ENCODE measurements around the gene SMG5.

The SMG5 gene

DNA sequence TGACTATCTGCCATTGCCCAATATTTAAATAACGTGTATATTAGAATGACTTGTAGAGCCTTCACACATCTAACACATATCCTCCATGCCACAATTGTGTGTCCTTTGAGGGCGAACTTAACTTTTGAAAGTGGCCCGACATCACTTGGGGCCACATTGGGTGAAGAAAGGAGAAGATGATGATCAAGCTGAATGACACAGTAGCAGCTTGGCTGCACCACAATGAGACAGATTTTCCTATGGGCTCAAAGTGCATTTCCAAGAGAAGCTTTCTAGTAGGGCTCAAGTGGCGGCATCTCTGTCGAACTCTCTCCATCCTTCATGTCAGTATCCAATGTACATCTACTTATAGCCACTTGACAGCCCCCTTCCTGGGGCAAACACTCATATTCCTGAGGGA, 44.4 kb downstream of the SMG5 start:
- no CpG with 5 or more reads among the region's 5 CpGs for WGBS, 2 donors (ENCODE audit: extremely low coverage in 2 of 2, insufficient read length in 2 of 2, insufficient replicate concordance in 1 of 2)

DNA sequence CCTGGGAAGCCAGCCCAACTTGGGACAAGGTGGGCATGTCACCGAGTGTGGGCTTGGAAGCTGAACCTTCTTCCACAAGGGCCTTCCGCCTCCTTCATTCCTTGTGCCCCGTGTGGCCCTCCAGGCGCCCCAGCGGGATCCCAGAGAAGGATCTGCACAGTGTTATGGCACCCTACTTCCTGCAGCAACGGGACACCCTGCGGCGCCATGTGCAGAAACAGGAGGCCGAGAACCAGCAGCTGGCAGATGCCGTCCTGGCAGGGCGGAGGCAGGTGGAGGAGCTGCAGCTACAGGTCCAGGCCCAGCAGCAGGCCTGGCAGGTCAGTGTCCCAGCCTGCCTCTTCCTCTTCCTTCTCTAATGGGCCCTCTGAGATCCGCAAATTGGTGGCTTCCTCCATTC, 46.5 kb downstream of the SMG5 start:
- Histone ChIP-seq H3K27me3 (ENCODE audit: control insufficient read depth in 3 of 3, insufficient read depth in 3 of 3, low read depth in 1 of 3, low read length in 3 of 3) (no peaks in the 10 kb centered on the region), H3K23ac (ENCODE audit: low read depth, low read length, poor library complexity) (peak overlapping the region; percentile 55), H3K27ac (replicated peaks; ENCODE audit: low read length) (no peak overlapping the region), H2AK5ac (ENCODE audit: low read depth, low read length) (no peak overlapping the region), H3K79me1 (ENCODE audit: low read depth, low read length) (peaks cover 2% of the 10 kb centered on the region), H2BK120ac (ENCODE audit: low read depth, low read length) (no peak overlapping the region), H4K8ac (ENCODE audit: low read depth, low read length) (no peak overlapping the region), H2AFZ (ENCODE audit: low read length) (no peak overlapping the region), H3K4me2 (ENCODE audit: insufficient read depth, low read length, poor library complexity, severe bottlenecking) (no peak overlapping the region), H3K9me3 (replicated peaks in 1 of 2; ENCODE audit: control insufficient read depth in 2 of 2, insufficient read depth in 1 of 2, low read depth in 1 of 2, low read length in 2 of 2) (peaks cover 0 to 4% of the 10 kb centered on the region in 2 donors), H3K9ac (ENCODE audit: low read depth, low read length, poor library complexity) (no peak overlapping the region), H3K18ac (ENCODE audit: low read length) (peak overlapping the region; percentile 11), H3K4ac (ENCODE audit: low read length) (no peak overlapping the region), H2BK15ac (ENCODE audit: low read length) (no peak overlapping the region), H2BK5ac (ENCODE audit: low read length) (no peak overlapping the region), H4K91ac (ENCODE audit: low read depth, low read length, poor library complexity) (no peak overlapping the region), H3K36me3 (replicated peaks in 1 of 2; ENCODE audit: control insufficient read depth in 2 of 2, insufficient read depth in 2 of 2, low read length in 2 of 2) (peaks cover 37 to 73% of the 10 kb centered on the region in 2 donors), H3K4me1 (ENCODE audit: control insufficient read depth in 2 of 2, insufficient read depth in 1 of 2, low read depth in 1 of 2, low read length in 2 of 2) (no peaks in the 10 kb centered on the region), H2BK12ac (ENCODE audit: low read length) (no peak overlapping the region), H3K14ac (ENCODE audit: low read length) (no peak overlapping the region), H3K4me3 (ENCODE audit: low read length in 2 of 2) (peak overlapping the region in 1 of 2 donors; percentile 41)
- DNase-seq (ENCODE audit: low spot score): no peak
- WGBS, 2 donors (ENCODE audit: extremely low coverage in 2 of 2, insufficient read length in 2 of 2, insufficient replicate concordance in 1 of 2): no CpG with 5 or more reads among the region's 12 CpGs

More for the DNA sequence above, 44.4 kb downstream of the SMG5 start:
- no peak overlapping the region for H3K18ac ChIP-seq (ENCODE audit: low read length)
- H2BK120ac ChIP-seq (ENCODE audit: low read depth, low read length): no peak overlapping the region
- no peak overlapping the region for H3K9ac ChIP-seq (ENCODE audit: low read depth, low read length, poor library complexity)
- peaks cover 2% of the 10 kb centered on the region for H3K79me1 ChIP-seq (ENCODE audit: low read depth, low read length)
- H3K9me3 ChIP-seq (replicated peaks in 1 of 2; ENCODE audit: control insufficient read depth in 2 of 2, insufficient read depth in 1 of 2, low read depth in 1 of 2, low read length in 2 of 2): peaks cover 0 to 4% of the 10 kb centered on the region in 2 donors
- H3K4me2 ChIP-seq (ENCODE audit: insufficient read depth, low read length, poor library complexity, severe bottlenecking): no peak overlapping the region
- no peak overlapping the region for H2BK15ac ChIP-seq (ENCODE audit: low read length)
- H2BK12ac ChIP-seq (ENCODE audit: low read length): no peak overlapping the region
- no peak overlapping the region for H3K14ac ChIP-seq (ENCODE audit: low read length)
- no peaks in the 10 kb centered on the region for H3K27me3 ChIP-seq (ENCODE audit: control insufficient read depth in 3 of 3, insufficient read depth in 3 of 3, low read depth in 1 of 3, low read length in 3 of 3)
- H2AFZ ChIP-seq (ENCODE audit: low read length): no peak overlapping the region
- no peak overlapping the region for H3K4ac ChIP-seq (ENCODE audit: low read length)
- H3K4me3 ChIP-seq (ENCODE audit: low read length in 2 of 2): no peak overlapping the region
- no peak overlapping the region for H2AK5ac ChIP-seq (ENCODE audit: low read depth, low read length)
- no peak overlapping the region for H4K91ac ChIP-seq (ENCODE audit: low read depth, low read length, poor library complexity)
- no peaks in the 10 kb centered on the region for H3K4me1 ChIP-seq (ENCODE audit: control insufficient read depth in 2 of 2, insufficient read depth in 1 of 2, low read depth in 1 of 2, low read length in 2 of 2)
- H3K36me3 ChIP-seq (replicated peaks in 1 of 2; ENCODE audit: control insufficient read depth in 2 of 2, insufficient read depth in 2 of 2, low read length in 2 of 2): peaks cover 37 to 62% of the 10 kb centered on the region in 2 donors
- H3K23ac ChIP-seq (ENCODE audit: low read depth, low read length, poor library complexity): no peak overlapping the region
- no peak overlapping the region for H4K8ac ChIP-seq (ENCODE audit: low read depth, low read length)
- no peak overlapping the region for H3K27ac ChIP-seq (replicated peaks; ENCODE audit: low read length)
- DNase-seq (ENCODE audit: low spot score): no peak
- no peak overlapping the region for H2BK5ac ChIP-seq (ENCODE audit: low read length)

DNA sequence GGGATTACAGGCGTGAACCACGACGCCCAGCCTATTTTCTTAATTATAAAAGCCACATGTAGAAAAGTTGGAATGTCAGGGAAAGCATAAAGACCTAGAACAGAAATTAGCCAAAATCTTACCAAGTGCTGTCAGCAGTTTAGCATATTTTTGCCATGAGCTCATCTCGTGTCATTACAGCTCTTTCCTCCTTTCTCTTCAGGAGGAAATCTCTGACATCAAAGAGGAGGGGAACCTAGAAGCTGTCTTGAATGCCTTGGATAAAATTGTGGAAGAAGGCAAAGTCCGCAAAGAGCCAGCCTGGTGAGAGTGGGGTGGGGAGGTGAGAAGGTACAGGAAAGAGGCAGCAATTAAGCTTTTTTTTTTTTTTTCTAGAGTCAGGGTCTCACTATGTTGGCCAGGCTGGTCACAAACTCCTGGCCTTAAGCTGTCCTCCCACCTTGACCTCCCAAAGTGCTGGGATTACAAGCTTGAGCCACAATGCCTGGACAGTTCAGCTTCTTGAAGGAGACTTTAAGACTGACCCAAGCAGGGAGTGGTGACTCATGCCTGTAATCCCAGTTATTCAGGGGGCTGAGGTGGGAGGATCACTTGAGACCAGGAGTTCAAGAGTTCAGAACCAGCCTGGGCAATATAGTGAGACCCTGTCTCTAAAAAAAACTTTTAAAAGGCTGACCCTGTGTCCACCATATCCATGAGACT, 49.0 kb downstream of the SMG5 start:
- H2BK15ac ChIP-seq (ENCODE audit: low read length): no peak overlapping the region
- H3K27me3 ChIP-seq (ENCODE audit: control insufficient read depth in 3 of 3, insufficient read depth in 3 of 3, low read depth in 1 of 3, low read length in 3 of 3): no peaks in the 10 kb centered on the region
- DNase-seq (ENCODE audit: low spot score): no peak
- no peak overlapping the region for H2AFZ ChIP-seq (ENCODE audit: low read length)
- no peaks in the 10 kb centered on the region for H3K4me1 ChIP-seq (ENCODE audit: control insufficient read depth in 2 of 2, insufficient read depth in 1 of 2, low read depth in 1 of 2, low read length in 2 of 2)
- H3K9ac ChIP-seq (ENCODE audit: low read depth, low read length, poor library complexity): no peak overlapping the region
- H2BK120ac ChIP-seq (ENCODE audit: low read depth, low read length): no peak overlapping the region
- no peak overlapping the region for H4K8ac ChIP-seq (ENCODE audit: low read depth, low read length)
- no peak overlapping the region for H3K4me3 ChIP-seq (ENCODE audit: low read length in 2 of 2)
- no peak overlapping the region for H3K4ac ChIP-seq (ENCODE audit: low read length)
- H3K79me1 ChIP-seq (ENCODE audit: low read depth, low read length): peaks cover 2% of the 10 kb centered on the region
- H3K36me3 ChIP-seq (replicated peaks in 1 of 2; ENCODE audit: control insufficient read depth in 2 of 2, insufficient read depth in 2 of 2, low read length in 2 of 2): peaks cover 27 to 73% of the 10 kb centered on the region in 2 donors
- H3K4me2 ChIP-seq (ENCODE audit: insufficient read depth, low read length, poor library complexity, severe bottlenecking): no peak overlapping the region
- no peak overlapping the region for H3K14ac ChIP-seq (ENCODE audit: low read length)
- H3K9me3 ChIP-seq (replicated peaks in 1 of 2; ENCODE audit: control insufficient read depth in 2 of 2, insufficient read depth in 1 of 2, low read depth in 1 of 2, low read length in 2 of 2): peaks cover 0 to 4% of the 10 kb centered on the region in 2 donors
- H3K18ac ChIP-seq (ENCODE audit: low read length): no peak overlapping the region
- no CpG with 5 or more reads among the region's 5 CpGs for WGBS, 2 donors (ENCODE audit: extremely low coverage in 2 of 2, insufficient read length in 2 of 2, insufficient replicate concordance in 1 of 2)
- no peak overlapping the region for H2BK5ac ChIP-seq (ENCODE audit: low read length)
- H4K91ac ChIP-seq (ENCODE audit: low read depth, low read length, poor library complexity): no peak overlapping the region
- no peak overlapping the region for H2AK5ac ChIP-seq (ENCODE audit: low read depth, low read length)
- no peak overlapping the region for H3K23ac ChIP-seq (ENCODE audit: low read depth, low read length, poor library complexity)
- H2BK12ac ChIP-seq (ENCODE audit: low read length): no peak overlapping the region
- H3K27ac ChIP-seq (replicated peaks; ENCODE audit: low read length): no peak overlapping the region

DNA sequence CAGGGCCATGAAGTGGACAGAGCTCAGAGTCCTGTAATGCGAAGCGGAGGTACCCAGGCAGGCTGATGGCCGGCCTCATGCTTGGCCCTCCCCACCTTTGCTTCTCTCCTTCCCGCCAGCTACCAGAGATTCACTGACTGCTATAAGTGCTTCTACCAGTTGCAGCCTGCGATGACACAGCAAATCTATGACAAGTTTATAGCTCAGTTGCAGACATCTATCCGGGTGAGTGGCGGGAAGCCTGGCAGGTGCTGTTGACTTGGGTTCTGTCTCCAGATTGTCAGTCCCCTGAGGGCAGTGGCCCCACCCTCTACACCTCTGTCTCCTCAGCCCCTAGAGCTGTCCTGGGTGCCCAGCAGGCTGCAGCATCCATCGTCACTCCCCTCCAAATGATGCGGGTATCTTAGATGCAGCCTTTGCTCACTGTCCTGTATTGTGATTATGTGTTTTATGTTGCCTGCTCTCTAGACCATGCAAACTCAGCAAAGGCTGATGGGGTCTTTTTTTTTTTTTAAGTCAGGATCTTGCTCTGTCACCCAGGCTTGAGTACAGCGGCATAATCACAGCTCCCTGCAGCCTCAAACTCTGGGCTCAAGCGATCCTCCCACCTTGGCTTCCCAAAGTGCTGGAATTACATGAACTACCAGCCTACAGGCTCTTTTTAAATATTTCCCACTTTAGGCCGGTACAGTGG, 50.3 kb downstream of the SMG5 start:
- peaks cover 5% of the 10 kb centered on the region for H3K79me1 ChIP-seq (ENCODE audit: low read depth, low read length)
- no peak overlapping the region for H2AFZ ChIP-seq (ENCODE audit: low read length)
- no peak overlapping the region for H2BK120ac ChIP-seq (ENCODE audit: low read depth, low read length)
- peaks cover 0 to 4% of the 10 kb centered on the region in 2 donors for H3K9me3 ChIP-seq (replicated peaks in 1 of 2; ENCODE audit: control insufficient read depth in 2 of 2, insufficient read depth in 1 of 2, low read depth in 1 of 2, low read length in 2 of 2)
- H3K18ac ChIP-seq (ENCODE audit: low read length): no peak overlapping the region
- no peak overlapping the region for H3K23ac ChIP-seq (ENCODE audit: low read depth, low read length, poor library complexity)
- no peak overlapping the region for H2BK5ac ChIP-seq (ENCODE audit: low read length)
- no peak overlapping the region for H2BK15ac ChIP-seq (ENCODE audit: low read length)
- no peak overlapping the region for H2AK5ac ChIP-seq (ENCODE audit: low read depth, low read length)
- H4K91ac ChIP-seq (ENCODE audit: low read depth, low read length, poor library complexity): no peak overlapping the region
- no peaks in the 10 kb centered on the region for H3K27me3 ChIP-seq (ENCODE audit: control insufficient read depth in 3 of 3, insufficient read depth in 3 of 3, low read depth in 1 of 3, low read length in 3 of 3)
- H3K14ac ChIP-seq (ENCODE audit: low read length): no peak overlapping the region
- peak overlapping the region; percentile 10 for H3K9ac ChIP-seq (ENCODE audit: low read depth, low read length, poor library complexity)
- H3K36me3 ChIP-seq (replicated peaks in 1 of 2; ENCODE audit: control insufficient read depth in 2 of 2, insufficient read depth in 2 of 2, low read length in 2 of 2): peaks cover 28 to 66% of the 10 kb centered on the region in 2 donors
- H4K8ac ChIP-seq (ENCODE audit: low read depth, low read length): peak overlapping the region; percentile 32
- no CpG with 5 or more reads among the region's 12 CpGs for WGBS, 2 donors (ENCODE audit: extremely low coverage in 2 of 2, insufficient read length in 2 of 2, insufficient replicate concordance in 1 of 2)
- no peak overlapping the region for H3K4me3 ChIP-seq (ENCODE audit: low read length in 2 of 2)
- H3K27ac ChIP-seq (replicated peaks; ENCODE audit: low read length): no peak overlapping the region
- no peak for DNase-seq (ENCODE audit: low spot score)
- H3K4me2 ChIP-seq (ENCODE audit: insufficient read depth, low read length, poor library complexity, severe bottlenecking): no peak overlapping the region
- no peaks in the 10 kb centered on the region for H3K4me1 ChIP-seq (ENCODE audit: control insufficient read depth in 2 of 2, insufficient read depth in 1 of 2, low read depth in 1 of 2, low read length in 2 of 2)
- no peak overlapping the region for H3K4ac ChIP-seq (ENCODE audit: low read length)
- H2BK12ac ChIP-seq (ENCODE audit: low read length): no peak overlapping the region

Data from neuronal stem cell (in vitro differentiated cells).